ENCODE data around the gene NUDT6.
"Not testable (repeated sequence)": the region's sequence is repeated elsewhere in the genome, so short reads cannot be mapped to it uniquely, and the experiment has no call there.

NUDT6 gene

DNA sequence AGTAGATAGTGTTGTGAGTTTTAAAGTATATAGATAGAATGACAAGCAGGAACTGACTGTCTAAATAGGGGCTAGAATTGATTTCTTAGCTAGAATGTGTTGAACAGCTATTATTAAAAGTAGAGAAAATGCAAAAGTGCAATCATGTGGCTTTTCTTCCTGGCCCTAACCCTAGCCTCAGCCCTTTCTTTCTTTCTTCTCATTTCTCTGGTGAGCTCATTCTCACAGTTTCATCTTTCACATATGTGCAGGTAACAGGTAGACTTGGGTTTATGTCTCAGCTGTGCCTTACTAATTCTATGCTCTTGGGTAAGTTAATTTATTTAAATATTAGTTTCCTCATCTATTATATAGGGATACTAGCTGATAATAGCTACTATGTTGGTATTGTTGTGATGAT, 70.8 kb downstream of the NUDT6 start:
- Histone ChIP-seq H3K9ac (ENCODE audit: low read length) (no peak overlapping the region), H3K27me3 (ENCODE audit: low read length) (no peaks in the 10 kb centered on the region), H3K79me2 (ENCODE audit: insufficient read depth, low read length) (no peaks in the 10 kb centered on the region), H4K20me1 (ENCODE audit: low read depth, low read length) (no peaks in the 10 kb centered on the region), H3K9me2 (replicated peaks; ENCODE audit: insufficient read depth, low read length) (no peaks in the 10 kb centered on the region), H3F3A (ENCODE audit: insufficient read depth) (no peaks in the 10 kb centered on the region), H2AFZ (ENCODE audit: low read depth, low read length, severe bottlenecking) (no peak overlapping the region), H3K4me2 (ENCODE audit: low read depth, low read length, poor library complexity, severe bottlenecking) (no peak overlapping the region), H3K9me3 (ENCODE audit: insufficient read depth, low read length) (no peaks in the 10 kb centered on the region), H3K27ac (ENCODE audit: low read depth, low read length) (no peak overlapping the region), H3K4me3 (ENCODE audit: insufficient read depth, low read length, poor library complexity, severe bottlenecking) (no peak overlapping the region), H3K36me3 (ENCODE audit: low read length) (no peaks in the 10 kb centered on the region)
- TF ChIP-seq EZH2phosphoT487 (conservative IDR thresholded peaks at IDR 0.05; ENCODE audit: low read length) = no peak
- TF ChIP-seq, protein P1, sequence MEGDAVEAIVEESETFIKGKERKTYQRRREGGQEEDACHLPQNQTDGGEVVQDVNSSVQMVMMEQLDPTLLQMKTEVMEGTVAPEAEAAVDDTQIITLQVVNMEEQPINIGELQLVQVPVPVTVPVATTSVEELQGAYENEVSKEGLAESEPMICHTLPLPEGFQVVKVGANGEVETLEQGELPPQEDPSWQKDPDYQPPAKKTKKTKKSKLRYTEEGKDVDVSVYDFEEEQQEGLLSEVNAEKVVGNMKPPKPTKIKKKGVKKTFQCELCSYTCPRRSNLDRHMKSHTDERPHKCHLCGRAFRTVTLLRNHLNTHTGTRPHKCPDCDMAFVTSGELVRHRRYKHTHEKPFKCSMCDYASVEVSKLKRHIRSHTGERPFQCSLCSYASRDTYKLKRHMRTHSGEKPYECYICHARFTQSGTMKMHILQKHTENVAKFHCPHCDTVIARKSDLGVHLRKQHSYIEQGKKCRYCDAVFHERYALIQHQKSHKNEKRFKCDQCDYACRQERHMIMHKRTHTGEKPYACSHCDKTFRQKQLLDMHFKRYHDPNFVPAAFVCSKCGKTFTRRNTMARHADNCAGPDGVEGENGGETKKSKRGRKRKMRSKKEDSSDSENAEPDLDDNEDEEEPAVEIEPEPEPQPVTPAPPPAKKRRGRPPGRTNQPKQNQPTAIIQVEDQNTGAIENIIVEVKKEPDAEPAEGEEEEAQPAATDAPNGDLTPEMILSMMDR (IDR thresholded peaks at IDR 0.05; ENCODE audit: insufficient read depth, low read length, poor library complexity, severe bottlenecking) = no peak

DNA sequence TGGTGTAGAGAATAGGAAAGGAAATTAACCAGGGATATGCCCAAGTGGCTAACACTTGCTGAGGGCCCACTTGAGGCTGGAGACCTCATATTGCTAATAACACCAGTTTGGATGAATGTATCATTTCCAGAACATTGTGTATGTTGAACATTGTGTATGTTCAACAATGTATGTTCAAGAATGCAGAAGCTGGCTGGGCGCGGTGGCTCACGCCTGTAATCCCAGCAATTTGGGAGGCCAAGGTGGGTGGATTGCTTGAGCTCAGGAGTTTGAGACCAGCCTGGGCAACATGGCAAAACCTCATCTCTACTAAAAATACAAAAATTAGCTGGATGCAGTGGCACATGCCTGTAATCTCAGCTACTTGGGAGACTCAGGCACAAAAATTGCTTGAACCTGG, 72.6 kb downstream of the NUDT6 start:
- not testable (repeated sequence) for H3K4me3 ChIP-seq (ENCODE audit: insufficient read depth, low read length, poor library complexity, severe bottlenecking); H4K20me1 ChIP-seq (ENCODE audit: low read depth, low read length); H3K79me2 ChIP-seq (ENCODE audit: insufficient read depth, low read length)

DNA sequence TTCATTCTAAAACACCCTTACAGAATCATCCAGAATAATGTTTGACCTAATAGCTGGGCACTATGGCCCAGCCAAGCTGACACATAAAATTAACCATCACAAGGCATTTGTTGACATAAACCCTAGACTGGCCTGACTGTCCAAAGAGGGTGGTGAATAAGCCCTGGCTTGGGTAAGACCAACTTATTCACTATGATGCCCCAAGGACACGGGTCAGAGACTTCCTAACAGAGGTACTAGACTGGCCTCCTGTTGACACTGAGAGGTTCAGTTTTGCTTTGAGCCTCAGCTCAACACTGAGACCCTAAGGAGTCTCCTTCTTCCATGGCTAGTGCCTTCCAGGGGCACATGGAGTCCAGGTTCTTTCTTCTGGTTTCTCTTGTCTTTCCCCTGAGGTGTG, 74.5 kb downstream of the NUDT6 start:
- Histone ChIP-seq H3K9me2 (replicated peaks; ENCODE audit: insufficient read depth, low read length) (no peaks in the 10 kb centered on the region), H3F3A (ENCODE audit: insufficient read depth) (no peaks in the 10 kb centered on the region), H3K9ac (ENCODE audit: low read length) (no peak overlapping the region), H3K27me3 (ENCODE audit: low read length) (no peaks in the 10 kb centered on the region), H2AFZ (ENCODE audit: low read depth, low read length, severe bottlenecking) (no peak overlapping the region), H3K79me2 (ENCODE audit: insufficient read depth, low read length) (no peaks in the 10 kb centered on the region), H3K27ac (ENCODE audit: low read depth, low read length) (no peak overlapping the region), H3K36me3 (ENCODE audit: low read length) (no peaks in the 10 kb centered on the region), H3K4me3 (ENCODE audit: insufficient read depth, low read length, poor library complexity, severe bottlenecking) (no peak overlapping the region), H3K4me2 (ENCODE audit: low read depth, low read length, poor library complexity, severe bottlenecking) (no peak overlapping the region), H4K20me1 (ENCODE audit: low read depth, low read length) (no peaks in the 10 kb centered on the region), H3K9me3 (ENCODE audit: insufficient read depth, low read length) (no peaks in the 10 kb centered on the region)
- TF ChIP-seq, protein P1 (IDR thresholded peaks at IDR 0.05; ENCODE audit: insufficient read depth, low read length, poor library complexity, severe bottlenecking) = no peak
- no peak for TF ChIP-seq EZH2phosphoT487 (conservative IDR thresholded peaks at IDR 0.05; ENCODE audit: low read length)

More for the DNA sequence above, 72.6 kb downstream of the NUDT6 start:
- H2AFZ ChIP-seq (ENCODE audit: low read depth, low read length, severe bottlenecking); H3K36me3 ChIP-seq (ENCODE audit: low read length); H3K9me3 ChIP-seq (ENCODE audit: insufficient read depth, low read length); H3K9me2 ChIP-seq (replicated peaks; ENCODE audit: insufficient read depth, low read length); H3K27me3 ChIP-seq (ENCODE audit: low read length); H3F3A ChIP-seq (ENCODE audit: insufficient read depth); H3K27ac ChIP-seq (ENCODE audit: low read depth, low read length); H3K4me2 ChIP-seq (ENCODE audit: low read depth, low read length, poor library complexity, severe bottlenecking); H3K9ac ChIP-seq (ENCODE audit: low read length): not testable (repeated sequence)

DNA sequence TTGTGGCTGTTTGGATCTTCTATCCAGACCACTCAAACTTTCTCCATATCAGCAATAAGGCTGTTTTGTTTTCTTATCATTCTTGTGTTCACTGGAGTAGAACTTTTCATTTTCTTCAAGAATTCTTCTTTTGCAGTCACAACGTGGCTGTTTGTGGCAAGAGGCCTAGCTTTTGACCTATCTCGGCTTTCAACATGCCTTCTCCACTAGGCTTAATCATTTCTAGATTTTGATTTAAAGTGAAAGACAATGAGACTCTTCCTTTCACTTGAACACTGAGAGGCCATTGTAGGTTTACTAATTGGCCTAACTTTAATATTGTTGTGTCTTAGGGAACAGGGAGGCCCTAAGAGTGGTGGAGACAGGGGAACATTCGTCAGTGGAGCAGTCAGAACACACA, 76.6 kb downstream of the NUDT6 start:
- TF ChIP-seq, protein P1 (IDR thresholded peaks at IDR 0.05; ENCODE audit: insufficient read depth, low read length, poor library complexity, severe bottlenecking) = no peak
- no peak for TF ChIP-seq EZH2phosphoT487 (conservative IDR thresholded peaks at IDR 0.05; ENCODE audit: low read length)

More for the DNA sequence above, 76.6 kb downstream of the NUDT6 start:
- H3K27ac ChIP-seq (ENCODE audit: low read depth, low read length) = no peak overlapping the region
- no peak overlapping the region for H3K4me2 ChIP-seq (ENCODE audit: low read depth, low read length, poor library complexity, severe bottlenecking)
- H3K4me3 ChIP-seq (ENCODE audit: insufficient read depth, low read length, poor library complexity, severe bottlenecking) = no peak overlapping the region
- H3F3A ChIP-seq (ENCODE audit: insufficient read depth) = no peaks in the 10 kb centered on the region
- no peaks in the 10 kb centered on the region for H3K9me2 ChIP-seq (replicated peaks; ENCODE audit: insufficient read depth, low read length)
- no peaks in the 10 kb centered on the region for H3K79me2 ChIP-seq (ENCODE audit: insufficient read depth, low read length)
- H3K27me3 ChIP-seq (ENCODE audit: low read length) = no peaks in the 10 kb centered on the region
- H3K9ac ChIP-seq (ENCODE audit: low read length) = no peak overlapping the region
- H3K36me3 ChIP-seq (ENCODE audit: low read length) = no peaks in the 10 kb centered on the region
- no peaks in the 10 kb centered on the region for H3K9me3 ChIP-seq (ENCODE audit: insufficient read depth, low read length)
- H2AFZ ChIP-seq (ENCODE audit: low read depth, low read length, severe bottlenecking) = no peak overlapping the region
- no peaks in the 10 kb centered on the region for H4K20me1 ChIP-seq (ENCODE audit: low read depth, low read length)
